ENCODE results near the gene ZFHX3.
A peak's percentile ranks its signal among the peaks of the same experiment; 100 is the strongest.

ZFHX3 gene

GRCh38 chr16:73054813-73055482 is 7.0 kb upstream of the ZFHX3 start:
- peak; percentile 53 to 63 for DNase-seq (ENCODE audit: low read depth in 2 of 2)
- TF ChIP-seq, protein P1, sequence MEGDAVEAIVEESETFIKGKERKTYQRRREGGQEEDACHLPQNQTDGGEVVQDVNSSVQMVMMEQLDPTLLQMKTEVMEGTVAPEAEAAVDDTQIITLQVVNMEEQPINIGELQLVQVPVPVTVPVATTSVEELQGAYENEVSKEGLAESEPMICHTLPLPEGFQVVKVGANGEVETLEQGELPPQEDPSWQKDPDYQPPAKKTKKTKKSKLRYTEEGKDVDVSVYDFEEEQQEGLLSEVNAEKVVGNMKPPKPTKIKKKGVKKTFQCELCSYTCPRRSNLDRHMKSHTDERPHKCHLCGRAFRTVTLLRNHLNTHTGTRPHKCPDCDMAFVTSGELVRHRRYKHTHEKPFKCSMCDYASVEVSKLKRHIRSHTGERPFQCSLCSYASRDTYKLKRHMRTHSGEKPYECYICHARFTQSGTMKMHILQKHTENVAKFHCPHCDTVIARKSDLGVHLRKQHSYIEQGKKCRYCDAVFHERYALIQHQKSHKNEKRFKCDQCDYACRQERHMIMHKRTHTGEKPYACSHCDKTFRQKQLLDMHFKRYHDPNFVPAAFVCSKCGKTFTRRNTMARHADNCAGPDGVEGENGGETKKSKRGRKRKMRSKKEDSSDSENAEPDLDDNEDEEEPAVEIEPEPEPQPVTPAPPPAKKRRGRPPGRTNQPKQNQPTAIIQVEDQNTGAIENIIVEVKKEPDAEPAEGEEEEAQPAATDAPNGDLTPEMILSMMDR (IDR thresholded peaks at IDR 0.05; ENCODE audit: low read depth, low read length): no peak
- peak overlapping the region; percentile 5 to 70 for H3K4me3 ChIP-seq (replicated peaks in 1 of 2; ENCODE audit: low read depth in 2 of 2, low read length in 2 of 2)

DNA sequence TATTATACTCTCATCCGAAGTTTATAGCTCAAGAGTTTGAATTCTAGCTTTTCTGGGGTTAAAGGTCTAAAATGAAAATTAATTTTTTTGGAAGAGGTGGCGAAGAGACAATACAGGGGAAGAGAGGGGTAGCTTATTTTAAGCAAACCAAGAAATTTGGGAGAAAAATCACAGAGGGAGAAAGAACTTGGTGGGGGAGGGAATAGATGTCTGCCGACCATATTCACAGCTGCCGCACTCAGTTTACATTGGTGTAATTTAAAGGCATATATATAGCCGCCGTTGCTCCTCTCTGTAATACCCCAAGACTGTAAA is 6.5 kb upstream of the ZFHX3 start:
- no peak for DNase-seq (ENCODE audit: low read depth in 2 of 2)
- peak overlapping the region in 1 of 2 donors; percentile 70 for H3K4me3 ChIP-seq (replicated peaks in 1 of 2; ENCODE audit: low read depth in 2 of 2, low read length in 2 of 2)
- TF ChIP-seq, protein P1 (IDR thresholded peaks at IDR 0.05; ENCODE audit: low read depth, low read length): no peak

GRCh38 chr16:73054125-73054484 is 6.2 kb upstream of the ZFHX3 start:
- peak in 1 of 2 donors; percentile 32 for DNase-seq (ENCODE audit: low read depth in 2 of 2)
- H3K4me3 ChIP-seq (replicated peaks in 1 of 2; ENCODE audit: low read depth in 2 of 2, low read length in 2 of 2): no peak overlapping the region
- TF ChIP-seq, protein P1 (IDR thresholded peaks at IDR 0.05; ENCODE audit: low read depth, low read length): no peak

- H3K4me3 ChIP-seq (replicated peaks in 1 of 2; ENCODE audit: low read depth in 2 of 2, low read length in 2 of 2): no peak overlapping the region
- TF ChIP-seq, protein P1 (IDR thresholded peaks at IDR 0.05; ENCODE audit: low read depth, low read length): no peak
- peak; percentile 82 to 90 for DNase-seq (ENCODE audit: low read depth in 2 of 2)
Measured at GRCh38 chr16:73053364-73054124, 5.6 kb upstream of the ZFHX3 start.

DNA sequence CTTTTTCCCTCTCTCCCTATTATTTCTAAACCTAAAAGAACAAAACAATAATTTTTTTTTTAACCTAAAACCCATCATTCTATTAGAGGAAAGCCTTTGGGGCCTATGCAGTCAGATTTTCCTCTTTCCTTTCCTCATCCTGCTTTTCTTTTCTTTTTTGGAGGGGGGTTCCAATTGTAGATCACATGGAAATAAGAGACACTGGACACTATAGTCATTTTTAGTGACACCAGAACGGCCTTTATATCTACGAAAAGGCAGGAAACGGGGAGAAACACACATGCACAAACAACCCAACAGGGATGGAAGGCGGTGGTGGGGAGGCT is 5.1 kb upstream of the ZFHX3 start:
- TF ChIP-seq, protein P1 (IDR thresholded peaks at IDR 0.05; ENCODE audit: low read depth, low read length): no peak
- no peak overlapping the region for H3K4me3 ChIP-seq (replicated peaks in 1 of 2; ENCODE audit: low read depth in 2 of 2, low read length in 2 of 2)
- no peak for DNase-seq (ENCODE audit: low read depth in 2 of 2)

DNA sequence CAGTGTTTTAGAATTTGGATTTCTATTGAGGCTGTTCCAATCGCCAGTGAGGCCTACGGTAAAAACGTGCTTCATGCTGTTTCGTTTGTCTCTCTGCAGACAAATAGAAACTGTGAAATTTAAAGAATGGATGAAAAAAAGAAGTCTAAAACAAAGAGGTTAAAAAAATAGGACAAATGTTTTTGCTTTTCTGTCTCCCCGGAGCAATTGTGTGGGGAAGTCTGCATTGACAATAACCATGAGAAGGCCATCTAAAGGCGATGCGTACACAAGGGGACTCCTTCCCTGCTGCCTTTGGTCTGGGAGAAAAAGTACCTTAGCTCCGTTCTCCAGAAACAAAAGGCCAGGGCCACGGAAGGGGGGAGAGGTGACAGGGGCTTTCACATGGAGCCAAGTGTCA is 4.6 kb upstream of the ZFHX3 start:
- TF ChIP-seq, protein P1 (IDR thresholded peaks at IDR 0.05; ENCODE audit: low read depth, low read length): no peak
- peak in 1 of 2 donors; percentile 42 for DNase-seq (ENCODE audit: low read depth in 2 of 2)
- H3K4me3 ChIP-seq (replicated peaks in 1 of 2; ENCODE audit: low read depth in 2 of 2, low read length in 2 of 2): no peak overlapping the region
